Neuronal stem cell (in vitro differentiated cells): ENCODE data around the gene BIN1.

Experiments
- DNase-seq: peaks from one replicate; pipeline ENCODE4 v3.0.0-alpha.2; 2013; ENCODE audit warnings: low spot score
- H2AFZ ChIP-seq: one replicate; pipeline ENCODE4 v1.6.1; 2013; ENCODE audit warnings: mild to moderate bottlenecking, low read length, inconsistent platforms
- H2AK5ac ChIP-seq: 2 replicates; pipeline ENCODE4 v1.6.1; 2013; ENCODE audit warnings: low read depth, mild to moderate bottlenecking, inconsistent platforms, low read length, moderate library complexity, mixed read lengths
- H2BK120ac ChIP-seq: 2 replicates; pipeline ENCODE4 v1.6.1; 2013; ENCODE audit warnings: low read depth, mild to moderate bottlenecking, inconsistent platforms, low read length, moderate library complexity, mixed read lengths
- H2BK12ac ChIP-seq: one replicate; pipeline ENCODE4 v1.6.1; 2013; ENCODE audit warnings: low read length, inconsistent platforms
- H2BK15ac ChIP-seq: 2 replicates; pipeline ENCODE4 v1.6.1; 2013; ENCODE audit warnings: mild to moderate bottlenecking, low read length, inconsistent platforms, mixed read lengths
- H2BK5ac ChIP-seq: one replicate; pipeline ENCODE4 v1.6.1; 2013; ENCODE audit warnings: inconsistent platforms, mild to moderate bottlenecking, low read length, moderate library complexity
- H3K14ac ChIP-seq: one replicate; pipeline ENCODE4 v1.6.1; 2013; ENCODE audit warnings: low read length, inconsistent platforms
- H3K18ac ChIP-seq: 2 replicates; pipeline ENCODE4 v1.6.1; 2013; ENCODE audit warnings: low read length, inconsistent platforms
- H3K23ac ChIP-seq: 2 replicates; pipeline ENCODE4 v1.6.1; 2013; ENCODE audit warnings: low read depth, mild to moderate bottlenecking, mixed read lengths, low read length, inconsistent platforms; ENCODE audit not compliant: poor library complexity
- H3K27ac ChIP-seq: replicated peaks from 3 replicates; pipeline ENCODE4 v1.5.1; 2013; ENCODE audit warnings: low read length, inconsistent platforms
- H3K27me3 ChIP-seq, 3 experiments: 2 replicates each; pipeline ENCODE4 v1.6.1; 2013; ENCODE audit warnings: low read length in 3 of 3, mild to moderate bottlenecking in 2 of 3, inconsistent platforms in 1 of 3, low read depth in 1 of 3, mixed read lengths in 1 of 3, moderate library complexity in 1 of 3; ENCODE audit not compliant: control insufficient read depth in 3 of 3, insufficient read depth in 3 of 3
- H3K36me3 ChIP-seq, 2 donors: replicated peaks in 1 of 2; 2 replicates each; pipeline ENCODE4 v1.6.1; 2013; ENCODE audit warnings: low read length in 2 of 2; ENCODE audit not compliant: control insufficient read depth in 2 of 2, insufficient read depth in 2 of 2
- H3K4ac ChIP-seq: 2 replicates; pipeline ENCODE4 v1.6.1; 2013; ENCODE audit warnings: inconsistent platforms, mild to moderate bottlenecking, low read length, moderate library complexity
- H3K4me1 ChIP-seq, 2 donors: 1 replicate in 1 of 2; 2 replicates in 1 of 2; pipeline ENCODE4 v1.6.1; 2013; ENCODE audit warnings: low read length in 2 of 2, low read depth in 1 of 2; ENCODE audit not compliant: control insufficient read depth in 2 of 2, insufficient read depth in 1 of 2
- H3K4me2 ChIP-seq: one replicate; pipeline ENCODE4 v1.6.1; 2013; ENCODE audit warnings: mild to moderate bottlenecking, low read length, inconsistent platforms; ENCODE audit not compliant: insufficient read depth, poor library complexity, severe bottlenecking
- H3K4me3 ChIP-seq, 2 donors: 2 replicates each; pipeline ENCODE4 v1.5.1; 2013; ENCODE audit warnings: low read length in 2 of 2, mild to moderate bottlenecking in 2 of 2, inconsistent platforms in 1 of 2, moderate library complexity in 1 of 2
- H3K79me1 ChIP-seq: one replicate; pipeline ENCODE4 v1.6.1; 2013; ENCODE audit warnings: low read depth, mild to moderate bottlenecking, inconsistent platforms, low read length, moderate library complexity
- H3K9ac ChIP-seq: one replicate; pipeline ENCODE4 v1.6.1; 2013; ENCODE audit warnings: mild to moderate bottlenecking, low read depth, low read length, inconsistent platforms; ENCODE audit not compliant: poor library complexity
- H3K9me3 ChIP-seq, 2 donors: replicated peaks in 1 of 2; 2 replicates each; pipeline versions ENCODE3 to v1.6.1; 2013; ENCODE audit warnings: low read length in 2 of 2, mild to moderate bottlenecking in 2 of 2, inconsistent platforms in 1 of 2, low read depth in 1 of 2, mixed read lengths in 1 of 2, moderate library complexity in 1 of 2; ENCODE audit not compliant: control insufficient read depth in 2 of 2, insufficient read depth in 1 of 2
- H4K8ac ChIP-seq: one replicate; pipeline ENCODE4 v1.6.1; 2013; ENCODE audit warnings: low read depth, mild to moderate bottlenecking, inconsistent platforms, low read length, moderate library complexity
- H4K91ac ChIP-seq: one replicate; pipeline ENCODE4 v1.6.1; 2013; ENCODE audit warnings: low read length, low read depth, mild to moderate bottlenecking, inconsistent platforms; ENCODE audit not compliant: poor library complexity
- WGBS, 2 donors: extraction: QIAGEN DNeasy Blood & Tissue Kit; methylation state at CpG; one replicate each; pipeline ENCODE4 v1.1.7; 2013; ENCODE audit warnings: missing lambda C conversion rate in 2 of 2, mixed read lengths in 1 of 2; ENCODE audit not compliant: insufficient read length in 2 of 2, insufficient replicate concordance in 1 of 2; ENCODE audit errors: extremely low coverage in 2 of 2; 5-methylcytosine and 5-hydroxymethylcytosine counted together

BIN1 gene

DNA sequence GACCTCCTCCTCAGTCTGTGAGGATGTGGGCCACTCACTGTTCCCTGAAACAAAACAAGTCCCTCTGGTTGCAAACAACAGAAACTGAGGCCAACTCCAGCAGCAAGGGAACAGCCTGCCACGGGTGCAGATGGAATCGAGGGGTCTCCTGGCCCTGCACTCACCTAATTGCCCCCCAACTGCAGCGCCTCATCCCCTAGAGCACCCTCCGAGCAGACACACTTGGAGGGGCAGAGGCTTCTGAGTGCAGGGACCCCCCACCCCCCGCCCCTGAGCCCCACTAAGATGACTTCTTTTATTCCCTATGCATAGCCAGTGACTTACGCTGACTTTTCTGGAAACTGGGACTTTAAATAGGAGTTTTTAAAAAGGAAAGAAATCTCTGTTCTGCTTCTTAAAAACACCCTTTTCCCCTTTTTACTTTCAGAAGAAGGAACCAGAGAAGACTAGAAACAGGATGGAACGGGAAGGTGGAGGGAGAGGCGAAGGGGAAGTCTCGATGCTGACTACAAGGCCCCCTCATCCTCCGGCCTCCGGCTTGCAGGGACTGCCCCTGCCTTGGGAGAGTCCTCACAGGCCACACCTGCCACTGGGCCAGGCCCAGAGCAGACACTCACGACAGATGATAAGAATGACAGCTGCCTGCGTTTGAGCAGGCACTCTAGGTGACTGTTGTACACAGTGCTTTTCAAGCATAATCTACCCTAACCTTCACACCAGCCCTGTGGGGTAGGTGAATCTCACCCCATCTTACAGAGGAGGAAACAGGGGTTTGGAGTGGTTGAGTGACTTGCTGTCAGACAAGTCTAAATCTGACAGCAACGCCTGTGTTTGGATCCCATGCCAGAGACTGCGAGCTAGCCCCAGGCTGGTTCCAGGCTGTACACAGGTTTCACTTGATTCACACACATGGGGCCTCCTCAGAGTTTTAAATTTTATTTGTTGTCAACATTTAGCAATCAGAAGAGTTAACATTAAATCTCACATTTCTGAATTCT is 28.2 kb upstream of the BIN1 start:
- Histone ChIP-seq H3K4ac (no peak overlapping the region), H2AK5ac (no peak overlapping the region), H3K4me3 (no peak overlapping the region), H2BK15ac (no peak overlapping the region), H2BK5ac (no peak overlapping the region), H3K36me3 (no peaks in the 10 kb centered on the region), H3K14ac (no peak overlapping the region), H3K4me2 (no peak overlapping the region), H3K9ac (peak overlapping the region; percentile 63), H3K23ac (no peak overlapping the region), H2BK12ac (no peak overlapping the region), H3K27ac (no peak overlapping the region), H3K9me3 (no peaks in the 10 kb centered on the region), H4K91ac (no peak overlapping the region), H3K27me3 (peaks cover 0 to 11% (median 0%) of the 10 kb centered on the region in 3 experiments), H3K18ac (no peak overlapping the region), H3K4me1 (no peaks in the 10 kb centered on the region), H4K8ac (no peak overlapping the region), H3K79me1 (no peaks in the 10 kb centered on the region), H2BK120ac (no peak overlapping the region), H2AFZ (peak overlapping the region; percentile 21)
- no peak for DNase-seq
- no CpG with 5 or more reads among the region's 15 CpGs for WGBS, 2 donors

- no peak overlapping the region for H3K27ac ChIP-seq
- H3K14ac ChIP-seq = no peak overlapping the region
- no peak overlapping the region for H3K4me2 ChIP-seq
- no peak overlapping the region for H3K18ac ChIP-seq
- no peak overlapping the region for H2BK12ac ChIP-seq
- H4K8ac ChIP-seq = no peak overlapping the region
- no peak overlapping the region for H3K9ac ChIP-seq
- no peaks in the 10 kb centered on the region for H3K79me1 ChIP-seq
- peak overlapping the region; percentile 84 for H2BK15ac ChIP-seq
- H4K91ac ChIP-seq = no peak overlapping the region
- peaks cover 0 to 11% (median 0%) of the 10 kb centered on the region in 3 experiments for H3K27me3 ChIP-seq
- H3K4me1 ChIP-seq = no peaks in the 10 kb centered on the region
- no peak overlapping the region for H3K4ac ChIP-seq
- no peak overlapping the region for H2BK5ac ChIP-seq
- H2AFZ ChIP-seq = no peak overlapping the region
- peaks cover 0 to 2% of the 10 kb centered on the region in 2 donors for H3K9me3 ChIP-seq
- no peaks in the 10 kb centered on the region for H3K36me3 ChIP-seq
- no peak overlapping the region for H3K4me3 ChIP-seq
- no peak for DNase-seq
- no peak overlapping the region for H3K23ac ChIP-seq
- WGBS, 2 donors = no CpG with 5 or more reads among the region's 4 CpGs
- H2AK5ac ChIP-seq = no peak overlapping the region
- H2BK120ac ChIP-seq = no peak overlapping the region
Observed at GRCh38 chr2:127134235-127134634, 27.3 kb upstream of the BIN1 start.

DNA sequence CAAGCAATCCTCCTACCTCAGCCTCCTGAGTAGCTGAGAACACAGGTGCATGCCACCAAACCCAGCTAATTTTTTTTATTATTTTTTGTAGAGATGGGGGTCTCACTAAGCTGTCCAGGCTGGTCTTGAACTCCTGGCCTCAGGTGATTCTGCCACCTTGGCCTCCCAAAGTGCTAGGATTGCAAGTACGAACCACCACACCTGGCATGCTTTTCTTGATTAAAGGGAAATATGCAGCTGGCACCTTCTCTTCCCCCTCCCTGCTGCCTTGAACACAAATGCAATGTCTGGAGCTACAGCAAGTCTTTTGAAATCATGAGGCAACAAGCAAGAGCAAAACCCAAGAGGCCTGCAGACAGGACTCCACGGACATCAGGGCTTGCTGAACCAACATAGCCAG is 26.8 kb upstream of the BIN1 start:
- no peak overlapping the region for H2BK120ac ChIP-seq
- H3K18ac ChIP-seq = no peak overlapping the region
- H2AK5ac ChIP-seq = no peak overlapping the region
- H3K14ac ChIP-seq = no peak overlapping the region
- peaks cover 0 to 2% of the 10 kb centered on the region in 2 donors for H3K9me3 ChIP-seq
- H3K27ac ChIP-seq = no peak overlapping the region
- H2AFZ ChIP-seq = no peak overlapping the region
- H4K8ac ChIP-seq = no peak overlapping the region
- no peak overlapping the region for H2BK15ac ChIP-seq
- H3K4me1 ChIP-seq = no peaks in the 10 kb centered on the region
- no CpG with 5 or more reads among the region's 2 CpGs for whole genome bisulfite sequencing, 2 donors
- no peak overlapping the region for H4K91ac ChIP-seq
- H3K79me1 ChIP-seq = no peaks in the 10 kb centered on the region
- H3K36me3 ChIP-seq = no peaks in the 10 kb centered on the region
- H2BK12ac ChIP-seq = no peak overlapping the region
- H3K4me2 ChIP-seq = no peak overlapping the region
- peaks cover 0 to 11% (median 0%) of the 10 kb centered on the region in 3 experiments for H3K27me3 ChIP-seq
- DNase-seq = no peak
- no peak overlapping the region for H3K9ac ChIP-seq
- H3K4me3 ChIP-seq = no peak overlapping the region
- no peak overlapping the region for H3K23ac ChIP-seq
- no peak overlapping the region for H3K4ac ChIP-seq
- H2BK5ac ChIP-seq = no peak overlapping the region

GRCh38 chr2:127130421-127130820 is 23.5 kb upstream of the BIN1 start:
- Histone ChIP-seq H2AK5ac (no peak overlapping the region), H3K36me3 (no peaks in the 10 kb centered on the region), H3K4me3 (no peak overlapping the region), H2BK5ac (no peak overlapping the region), H3K79me1 (no peaks in the 10 kb centered on the region), H3K27ac (no peak overlapping the region), H2AFZ (no peak overlapping the region), H3K18ac (no peak overlapping the region), H3K27me3 (peaks cover 0 to 4% (median 0%) of the 10 kb centered on the region in 3 experiments), H3K9me3 (peaks cover 0 to 2% of the 10 kb centered on the region in 2 donors), H2BK120ac (no peak overlapping the region), H3K14ac (no peak overlapping the region), H3K9ac (no peak overlapping the region), H2BK12ac (no peak overlapping the region), H3K4me1 (peaks cover 2 to 3% of the 10 kb centered on the region in 2 donors), H4K91ac (no peak overlapping the region), H3K4ac (no peak overlapping the region), H2BK15ac (no peak overlapping the region), H3K23ac (no peak overlapping the region), H3K4me2 (no peak overlapping the region), H4K8ac (no peak overlapping the region)
- no CpG with 5 or more reads among the region's 4 CpGs for WGBS, 2 donors
- no peak for DNase-seq
